Naive thymus-derived CD4-positive, alpha-beta T cell (primary cell): ENCODE data around the gene SHANK2. TPM values are rescaled to one million over a fixed set of nuclear protein-coding genes. Genes with fewer than 3 reads are reported as not detected.
"Not testable (repeated sequence)": the region's sequence is repeated elsewhere in the genome, so short reads cannot be mapped to it uniquely, and the experiment has no call there.

Source experiments
- ATAC-seq: fragments of 150-1000 bp; cut with Tn5 transposase; 2 replicates; pipeline ENCODE4 v1.10.0; 2021; ENCODE audit warnings: mild to moderate bottlenecking, moderate library complexity
- CTCF ChIA-PET: fragments of 350-600 bp; sonication (Branson Sonifier 250); formaldehyde crosslinking; loops from one replicate; lab custom pipeline; 2021; ENCODE audit warnings: antibody characterized with exemption; lab: Charles Lee
- POLR2A ChIA-PET: fragments of 350-600 bp; sonication (Branson Sonifier 250); formaldehyde crosslinking; loops from one replicate; lab custom pipeline; 2021; ENCODE audit warnings: antibody characterized with exemption, inconsistent platforms; lab: Charles Lee
- DNase-seq, 9 donors: peaks; one replicate each; pipeline versions ENCODE4 v3.0.0 to v3.0.0-alpha.2; 2020 to 2022; ENCODE audit warnings: mixed read lengths in 1 of 9
- H3K27ac ChIP-seq: one replicate; pipeline ENCODE4 v1.7.0; 2013; ENCODE audit warnings: mild to moderate bottlenecking, low read depth, low read length, moderate library complexity
- H3K27me3 ChIP-seq, 2 donors: one replicate each; pipeline ENCODE4 v1.7.0; 2013; ENCODE audit warnings: low read length in 2 of 2, mild to moderate bottlenecking in 2 of 2, moderate library complexity in 2 of 2; ENCODE audit not compliant: control insufficient read depth in 2 of 2, insufficient read depth in 2 of 2
- H3K36me3 ChIP-seq, 3 experiments: 1 replicate in 2 of 3; 2 replicates in 1 of 3; pipeline ENCODE4 v1.7.0; 2013; ENCODE audit warnings: low read length in 3 of 3, mild to moderate bottlenecking in 3 of 3, moderate library complexity in 1 of 3; ENCODE audit not compliant: insufficient read depth in 3 of 3, control insufficient read depth in 2 of 3
- H3K4me1 ChIP-seq, 2 donors: one replicate each; pipeline ENCODE4 v1.7.0; 2013; ENCODE audit warnings: low read length in 2 of 2, mild to moderate bottlenecking in 2 of 2, moderate library complexity in 1 of 2; ENCODE audit not compliant: control insufficient read depth in 2 of 2, insufficient read depth in 2 of 2
- H3K4me3 ChIP-seq: 2 replicates; pipeline ENCODE4 v1.7.0; 2013; ENCODE audit warnings: mild to moderate bottlenecking, low read length
- H3K9me3 ChIP-seq, 3 experiments: 1 replicate in 2 of 3; 2 replicates in 1 of 3; pipeline ENCODE4 v1.7.0; 2013; ENCODE audit warnings: low read length in 3 of 3; ENCODE audit not compliant: control insufficient read depth in 2 of 3
- H3K27ac Mint-ChIP-seq, 9 donors: one replicate each; pipeline ENCODE4 v1.8.0; 2020 to 2022; ENCODE audit warnings: mixed read lengths in 9 of 9, mild to moderate bottlenecking in 8 of 9, moderate library complexity in 5 of 9, inconsistent platforms in 2 of 9
- H3K27me3 Mint-ChIP-seq, 5 donors: one replicate each; pipeline ENCODE4 v1.8.0; 2021 to 2022; ENCODE audit warnings: mixed read lengths in 5 of 5, mild to moderate bottlenecking in 1 of 5
- H3K36me3 Mint-ChIP-seq, 5 donors: one replicate each; pipeline ENCODE4 v1.8.0; 2020 to 2022; ENCODE audit warnings: mixed read lengths in 5 of 5, mild to moderate bottlenecking in 3 of 5, inconsistent platforms in 1 of 5
- H3K4me1 Mint-ChIP-seq, 7 donors: one replicate each; pipeline ENCODE4 v1.8.0; 2020 to 2022; ENCODE audit warnings: mixed read lengths in 7 of 7, mild to moderate bottlenecking in 3 of 7, inconsistent platforms in 1 of 7
- H3K4me3 Mint-ChIP-seq, 10 donors: one replicate each; pipeline ENCODE4 v1.8.0; 2020 to 2022; ENCODE audit warnings: mild to moderate bottlenecking in 10 of 10, mixed read lengths in 10 of 10, moderate library complexity in 6 of 10, inconsistent platforms in 2 of 10
- H3K9me3 Mint-ChIP-seq, 11 donors: one replicate each; pipeline ENCODE4 v1.8.0; 2020 to 2022; ENCODE audit warnings: mixed read lengths in 11 of 11, mild to moderate bottlenecking in 4 of 11, inconsistent platforms in 1 of 11, moderate library complexity in 1 of 11
- intact Hi-C, 2 donors: fragments of 100-400 bp; cut with micrococcal nuclease; formaldehyde crosslinking; loops; one replicate each; pipeline ENCODE4 v1.15.1; 2023
- polyA plus RNA-seq, 2 donors: library from polyadenylated mRNA; unstranded; fragments of 300-500 nt; fragmentation: Illumina TruSeq; gene quantifications; one replicate each; pipeline ENCODE4 v1.2.3, GENCODE V29; 2021
- total RNA-seq, 6 experiments: library from RNA in 5 of 6; stranded (reverse) in 5 of 6; gene quantifications; 1 replicate in 5 of 6; 2 replicates in 1 of 6; pipeline ENCODE4 v1.2.3 and lab custom pipeline; 2021 to 2026

Gene SHANK2
- total and polyA plus RNA-seq, 7 experiments from 2014 or later: 0.29 to 0.72 TPM; not detected in 5

- no peak for DNase-seq
- no peaks in the 10 kb centered on the region for H3K4me1 ChIP-seq
- intact Hi-C loops: no loop called here
- Mint-ChIP-seq H3K27ac (no peak overlapping the region), H3K4me3 (no peak overlapping the region), H3K36me3 (no peaks in the 10 kb centered on the region), H3K9me3 (peaks cover 0 to 2% (median 0%) of the 10 kb centered on the region in 11 donors), H3K27me3 (peaks cover 5 to 31% (median 15%) of the 10 kb centered on the region in 5 donors), H3K4me1 (peaks cover 0 to 4% (median 0%) of the 10 kb centered on the region in 7 donors)
- no peaks in the 10 kb centered on the region for H3K9me3 ChIP-seq
- H3K4me3 ChIP-seq: no peak overlapping the region
- H3K27me3 ChIP-seq: no peaks in the 10 kb centered on the region
- no peak overlapping the region for H3K27ac ChIP-seq
- ChIA-PET CTCF (no interaction called here), POLR2A (no interaction called here)
- ATAC-seq: no peak
- H3K36me3 ChIP-seq: no peaks in the 10 kb centered on the region
These were observed 13.4 kb downstream of the SHANK2 start for GRCh38 chr11:71238941-71239340.

DNA sequence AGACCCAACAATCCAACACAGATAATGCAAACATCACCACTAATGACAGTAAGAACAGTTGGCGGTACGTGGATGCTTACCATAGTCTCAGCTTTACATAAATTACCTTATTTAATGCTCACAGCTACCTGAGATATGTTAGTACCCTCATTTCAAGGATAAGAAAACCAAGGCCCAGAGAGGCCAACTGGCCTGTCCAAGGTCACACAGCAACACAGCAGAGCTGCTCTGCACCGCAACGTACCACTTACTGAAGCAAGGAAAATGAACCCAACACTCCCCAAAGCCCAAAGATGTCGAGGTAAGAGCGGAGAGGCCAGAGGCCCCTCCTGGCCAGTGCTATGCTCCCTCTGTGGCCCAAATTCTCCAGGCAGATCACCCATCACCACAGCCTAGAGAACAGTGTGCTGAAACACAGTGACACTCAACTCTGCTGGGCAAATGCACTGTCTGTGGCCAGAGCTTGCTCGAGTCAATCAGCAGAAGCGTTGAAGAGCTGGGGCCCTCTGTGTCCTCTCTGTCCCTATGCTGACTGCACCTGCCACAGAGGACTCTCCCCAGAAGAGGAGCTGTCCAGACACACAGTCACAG lies 14.0 kb downstream of the SHANK2 start:
- H3K4me1 ChIP-seq: no peaks in the 10 kb centered on the region
- H3K4me1 Mint-ChIP-seq: peaks cover 0 to 4% (median 0%) of the 10 kb centered on the region in 7 donors
- no peak for ATAC-seq
- ChIA-PET CTCF (no interaction called here), POLR2A (no interaction called here)
- H3K27me3 ChIP-seq: no peaks in the 10 kb centered on the region
- peaks cover 5 to 31% (median 15%) of the 10 kb centered on the region in 5 donors for H3K27me3 Mint-ChIP-seq
- no peak overlapping the region for H3K27ac ChIP-seq
- no peak overlapping the region for H3K4me3 ChIP-seq
- no peaks in the 10 kb centered on the region for H3K36me3 Mint-ChIP-seq
- H3K9me3 Mint-ChIP-seq: peaks cover 0 to 2% (median 0%) of the 10 kb centered on the region in 11 donors
- no peaks in the 10 kb centered on the region for H3K9me3 ChIP-seq
- intact Hi-C loops: no loop called here
- H3K36me3 ChIP-seq: no peaks in the 10 kb centered on the region
- H3K27ac Mint-ChIP-seq: no peak overlapping the region
- H3K4me3 Mint-ChIP-seq: no peak overlapping the region
- DNase-seq: no peak

GRCh38 chr11:71237853-71238252 lies 14.5 kb downstream of the SHANK2 start:
- H3K36me3 Mint-ChIP-seq: no peaks in the 10 kb centered on the region
- Histone ChIP-seq H3K9me3 (no peaks in the 10 kb centered on the region), H3K36me3 (no peaks in the 10 kb centered on the region), H3K4me3 (no peak overlapping the region), H3K4me1 (no peaks in the 10 kb centered on the region), H3K27ac (no peak overlapping the region), H3K27me3 (no peaks in the 10 kb centered on the region)
- H3K27me3 Mint-ChIP-seq: peaks cover 5 to 31% (median 19%) of the 10 kb centered on the region in 5 donors
- H3K4me3 Mint-ChIP-seq: no peak overlapping the region
- H3K9me3 Mint-ChIP-seq: peaks cover 0 to 2% (median 0%) of the 10 kb centered on the region in 11 donors
- no peak for DNase-seq
- ChIA-PET POLR2A (no interaction called here), CTCF (no interaction called here)
- H3K4me1 Mint-ChIP-seq: peaks cover 0 to 4% (median 0%) of the 10 kb centered on the region in 7 donors
- no peak for ATAC-seq
- H3K27ac Mint-ChIP-seq: no peak overlapping the region
- intact Hi-C loops: no loop called here

GRCh38 chr11:71236836-71237475 lies 15.4 kb downstream of the SHANK2 start:
- Mint-ChIP-seq H3K4me1 (peaks cover 0 to 4% (median 0%) of the 10 kb centered on the region in 7 donors), H3K27me3 (peaks cover 4 to 25% (median 19%) of the 10 kb centered on the region in 5 donors), H3K36me3 (no peaks in the 10 kb centered on the region), H3K27ac (no peak overlapping the region), H3K4me3 (no peak overlapping the region), H3K9me3 (peaks cover 0 to 2% (median 0%) of the 10 kb centered on the region in 11 donors)
- Histone ChIP-seq H3K27me3 (no peaks in the 10 kb centered on the region), H3K4me3 (no peak overlapping the region), H3K27ac (no peak overlapping the region), H3K9me3 (no peaks in the 10 kb centered on the region), H3K36me3 (no peaks in the 10 kb centered on the region), H3K4me1 (no peaks in the 10 kb centered on the region)
- ATAC-seq: no peak
- DNase-seq: no peak
- CTCF ChIA-PET: no interaction called here
- POLR2A ChIA-PET: no interaction called here
- intact Hi-C loops: no loop called here

DNA sequence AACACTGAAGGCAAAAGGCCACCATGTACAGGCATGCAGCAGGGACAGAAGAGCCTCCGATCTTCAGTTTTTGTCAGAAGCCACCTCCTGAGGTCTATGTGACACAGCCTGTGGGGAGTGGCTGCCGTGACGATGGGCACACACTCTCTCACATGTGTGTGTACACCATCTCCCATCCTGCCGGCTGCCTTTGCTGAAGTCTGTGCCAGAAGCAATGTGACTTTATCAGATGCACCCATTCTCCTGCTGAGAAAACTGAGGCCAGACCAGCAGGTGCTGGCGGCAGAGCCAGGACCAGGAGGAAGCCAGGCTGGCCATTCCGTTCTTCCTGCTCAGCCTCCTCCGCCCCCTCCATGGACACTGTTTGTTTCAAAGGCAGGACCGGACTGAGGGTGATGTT lies 16.7 kb downstream of the SHANK2 start:
- Histone ChIP-seq H3K36me3 (no peaks in the 10 kb centered on the region), H3K4me3 (no peak overlapping the region), H3K27ac (no peak overlapping the region), H3K4me1 (no peaks in the 10 kb centered on the region), H3K27me3 (no peaks in the 10 kb centered on the region), H3K9me3 (no peaks in the 10 kb centered on the region)
- Mint-ChIP-seq H3K27ac (no peak overlapping the region), H3K4me3 (no peak overlapping the region), H3K36me3 (no peaks in the 10 kb centered on the region), H3K27me3 (peaks cover 0 to 22% (median 14%) of the 10 kb centered on the region in 5 donors), H3K4me1 (no peaks in the 10 kb centered on the region), H3K9me3 (no peaks in the 10 kb centered on the region)
- ATAC-seq: no peak
- ChIA-PET CTCF (no interaction called here), POLR2A (no interaction called here)
- intact Hi-C loops: no loop called here
- no peak for DNase-seq

DNA sequence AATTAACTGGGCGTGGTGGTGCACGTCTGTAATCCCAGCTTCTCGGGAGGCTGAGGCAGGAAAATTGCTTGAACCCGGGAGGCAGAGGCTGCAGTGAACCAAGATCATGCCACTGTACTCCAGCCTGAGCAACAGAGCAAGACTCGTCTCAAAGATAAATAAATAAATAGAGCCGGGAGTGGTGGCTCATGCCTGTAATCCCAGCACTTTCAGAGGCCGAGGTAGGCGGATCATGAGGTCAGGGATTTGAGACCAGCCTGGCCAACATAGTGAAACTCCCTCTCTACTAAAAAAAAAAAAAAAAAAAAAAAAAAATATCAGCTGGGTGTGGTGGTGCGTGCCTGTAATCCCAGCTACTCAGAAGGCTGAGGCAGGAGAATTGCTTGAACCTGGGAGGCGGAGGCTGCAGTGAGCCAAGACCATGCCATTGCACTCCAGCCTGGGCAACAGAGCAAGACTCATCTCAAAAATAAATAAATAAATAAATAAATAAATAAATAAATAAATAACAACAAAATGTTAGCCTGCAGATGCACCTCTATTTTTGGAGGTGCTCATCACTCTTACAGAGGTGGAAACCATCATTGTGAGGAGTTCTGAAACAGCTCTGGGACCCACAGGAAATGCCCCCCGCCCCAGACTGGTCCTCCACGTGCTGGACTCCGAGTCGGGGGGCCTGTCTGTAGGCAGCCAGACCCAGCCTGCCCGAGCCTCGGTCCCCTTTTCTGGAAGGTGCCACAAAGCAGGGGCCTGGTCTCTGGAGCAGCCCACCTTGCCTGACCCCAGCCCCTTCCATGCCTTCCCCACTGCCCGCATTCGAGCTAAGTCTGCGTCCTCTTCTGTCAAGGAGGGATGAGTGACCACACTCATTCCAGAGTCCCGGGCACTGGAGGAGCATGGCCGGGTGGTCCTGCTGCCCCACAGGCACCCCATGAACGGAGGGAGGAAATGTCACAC lies 18.2 kb downstream of the SHANK2 start:
- H3K4me3 Mint-ChIP-seq, H3K27ac ChIP-seq, H3K4me1 Mint-ChIP-seq, ATAC-seq, H3K9me3 ChIP-seq, DNase-seq, H3K36me3 Mint-ChIP-seq, CTCF ChIA-PET, H3K4me3 ChIP-seq, H3K4me1 ChIP-seq, H3K27me3 ChIP-seq, POLR2A ChIA-PET, H3K27ac Mint-ChIP-seq, intact Hi-C loops, H3K36me3 ChIP-seq, H3K9me3 Mint-ChIP-seq: not testable (repeated sequence)
- peaks cover 0 to 27% (median 14%) of the 10 kb centered on the region in 5 donors for H3K27me3 Mint-ChIP-seq
